ENCODE measurements around the gene NTRK1.

Gene NTRK1

GRCh38 chr1:156898161-156898566, 37.5 kb downstream of the NTRK1 start:
- no peak for DNase-seq (ENCODE audit: low read depth)

- DNase-seq (ENCODE audit: low read depth): no peak
These were observed 38.5 kb downstream of the NTRK1 start for GRCh38 chr1:156898971-156899664.

GRCh38 chr1:156899956-156900718, 39.5 kb downstream of the NTRK1 start:
- DNase-seq (ENCODE audit: low read depth): no peak

- no peak for DNase-seq (ENCODE audit: low read depth)
These were observed 40.4 kb downstream of the NTRK1 start for GRCh38 chr1:156900896-156901589.

- DNase-seq (ENCODE audit: low read depth): no peak
These were observed 40.9 kb downstream of the NTRK1 start for GRCh38 chr1:156901590-156901900.

GRCh38 chr1:156901966-156902915, 41.6 kb downstream of the NTRK1 start:
- no peak for DNase-seq (ENCODE audit: low read depth)

- DNase-seq (ENCODE audit: low read depth): no peak
These were observed 42.8 kb downstream of the NTRK1 start for GRCh38 chr1:156903328-156904091.

- DNase-seq (ENCODE audit: low read depth): no peak
These were observed 43.7 kb downstream of the NTRK1 start for GRCh38 chr1:156904187-156904959.

- no peak for DNase-seq (ENCODE audit: low read depth)
These were observed 44.5 kb downstream of the NTRK1 start for GRCh38 chr1:156905176-156905575.

- no peak for DNase-seq (ENCODE audit: low read depth)
These were observed 45.0 kb downstream of the NTRK1 start for GRCh38 chr1:156905651-156906050.

- DNase-seq (ENCODE audit: low read depth): no peak
These were observed 45.7 kb downstream of the NTRK1 start for GRCh38 chr1:156906206-156906906.

GRCh38 chr1:156908541-156908940, 47.9 kb downstream of the NTRK1 start:
- no peak for DNase-seq (ENCODE audit: low read depth)

GRCh38 chr1:156908955-156909354, 48.3 kb downstream of the NTRK1 start:
- no peak for DNase-seq (ENCODE audit: low read depth)

GRCh38 chr1:156909671-156910070, 49.0 kb downstream of the NTRK1 start:
- DNase-seq (ENCODE audit: low read depth): no peak

GRCh38 chr1:156910309-156910782, 49.7 kb downstream of the NTRK1 start:
- DNase-seq (ENCODE audit: low read depth): peak; percentile 36

- DNase-seq (ENCODE audit: low read depth): no peak
These were observed 51.1 kb downstream of the NTRK1 start for GRCh38 chr1:156911577-156912298.

GRCh38 chr1:156912310-156912709, 51.6 kb downstream of the NTRK1 start:
- DNase-seq (ENCODE audit: low read depth): no peak

- DNase-seq (ENCODE audit: low read depth): no peak
These were observed 52.5 kb downstream of the NTRK1 start for GRCh38 chr1:156912861-156913808.

All from activated T-cell treated with anti-CD3 and anti-CD28 coated beads for 24 hours (primary cell).